Common myeloid progenitor, CD34-positive (primary cell): ENCODE results near the gene PREB. TPM values are rescaled to one million over a fixed set of nuclear protein-coding genes. Genes with fewer than 3 reads are reported as not detected.

Experiments used
- CTCF ChIA-PET: fragments of 350-600 bp; sonication (Branson Sonifier 250); formaldehyde crosslinking; loops from one replicate; lab custom pipeline; 2021; ENCODE audit warnings: antibody characterized with exemption; lab: Charles Lee
- POLR2A ChIA-PET: fragments of 350-600 bp; sonication (Branson Sonifier 250); formaldehyde crosslinking; loops from one replicate; lab custom pipeline; 2021; ENCODE audit warnings: antibody characterized with exemption; lab: Charles Lee
- DNase-seq, 3 donors: peaks; one replicate each; pipeline versions ENCODE4 v3.0.0 to v3.0.0-alpha.2; 2013
- H3K27ac ChIP-seq, 2 experiments: 1 replicate in 1 of 2; 2 replicates in 1 of 2; pipeline ENCODE4 v1.7.0; 2013; ENCODE audit warnings: inconsistent platforms in 2 of 2, low read length in 2 of 2, mild to moderate bottlenecking in 2 of 2, low read depth in 1 of 2, moderate library complexity in 1 of 2; ENCODE audit not compliant: severe bottlenecking in 2 of 2, insufficient read depth in 1 of 2, poor library complexity in 1 of 2
- H3K27me3 ChIP-seq, 5 experiments: replicated peaks in 2 of 5; 1 replicate in 3 of 5; 2 replicates in 2 of 5; pipeline versions ENCODE4 v1.6.1 to v1.7.0; 2013; ENCODE audit warnings: low read length in 4 of 5, mild to moderate bottlenecking in 2 of 5, moderate library complexity in 2 of 5, inconsistent platforms in 1 of 5; ENCODE audit not compliant: insufficient read depth in 5 of 5, control insufficient read depth in 4 of 5
- H3K36me3 ChIP-seq, 4 experiments: 1 replicate in 2 of 4; 2 replicates in 2 of 4; pipeline versions ENCODE4 v1.6.1 to v1.7.0; 2013; ENCODE audit warnings: low read length in 3 of 4, control low read depth in 1 of 4, mild to moderate bottlenecking in 1 of 4; ENCODE audit not compliant: control insufficient read depth in 4 of 4, insufficient read depth in 4 of 4
- H3K4me1 ChIP-seq, 4 experiments: 1 replicate in 3 of 4; 2 replicates in 1 of 4; pipeline versions ENCODE4 v1.6.1 to v1.7.1; 2013; ENCODE audit warnings: low read length in 3 of 4, mild to moderate bottlenecking in 3 of 4, control low read depth in 1 of 4, inconsistent platforms in 1 of 4, moderate library complexity in 1 of 4; ENCODE audit not compliant: control insufficient read depth in 4 of 4, insufficient read depth in 4 of 4; ENCODE audit errors: control extremely low read depth in 1 of 4
- H3K4me3 ChIP-seq, 7 experiments: 1 replicate in 4 of 7; 2 replicates in 3 of 7; pipeline versions ENCODE4 v1.5.1 to v1.7.0; 2013; ENCODE audit warnings: mild to moderate bottlenecking in 7 of 7, low read length in 6 of 7, moderate library complexity in 6 of 7, inconsistent platforms in 2 of 7, low read depth in 2 of 7, control low read depth in 1 of 7; ENCODE audit not compliant: insufficient read depth in 4 of 7, control insufficient read depth in 1 of 7; ENCODE audit errors: extremely low read depth in 1 of 7
- H3K9me3 ChIP-seq, 5 experiments: 1 replicate in 4 of 5; 2 replicates in 1 of 5; pipeline versions ENCODE4 v1.6.1 to v1.7.1; 2013; ENCODE audit warnings: low read length in 4 of 5, mild to moderate bottlenecking in 2 of 5, inconsistent platforms in 1 of 5, low read depth in 1 of 5, moderate library complexity in 1 of 5; ENCODE audit not compliant: control insufficient read depth in 4 of 5, insufficient read depth in 2 of 5; ENCODE audit errors: control extremely low read depth in 1 of 5
- WGBS: methylation state at CpG from one replicate; pipeline ENCODE4 v1.1.5; 2013; ENCODE audit not compliant: insufficient coverage; 5-methylcytosine and 5-hydroxymethylcytosine counted together
- polyA plus RNA-seq: library from polyadenylated mRNA; unstranded; fragments of 120-200 nt; gene quantifications from one replicate; pipeline ENCODE4 v1.2.1, GENCODE V29; 2013

The PREB gene, protein sequence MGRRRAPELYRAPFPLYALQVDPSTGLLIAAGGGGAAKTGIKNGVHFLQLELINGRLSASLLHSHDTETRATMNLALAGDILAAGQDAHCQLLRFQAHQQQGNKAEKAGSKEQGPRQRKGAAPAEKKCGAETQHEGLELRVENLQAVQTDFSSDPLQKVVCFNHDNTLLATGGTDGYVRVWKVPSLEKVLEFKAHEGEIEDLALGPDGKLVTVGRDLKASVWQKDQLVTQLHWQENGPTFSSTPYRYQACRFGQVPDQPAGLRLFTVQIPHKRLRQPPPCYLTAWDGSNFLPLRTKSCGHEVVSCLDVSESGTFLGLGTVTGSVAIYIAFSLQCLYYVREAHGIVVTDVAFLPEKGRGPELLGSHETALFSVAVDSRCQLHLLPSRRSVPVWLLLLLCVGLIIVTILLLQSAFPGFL
- polyA plus RNA-seq: 32.2 TPM

DNA sequence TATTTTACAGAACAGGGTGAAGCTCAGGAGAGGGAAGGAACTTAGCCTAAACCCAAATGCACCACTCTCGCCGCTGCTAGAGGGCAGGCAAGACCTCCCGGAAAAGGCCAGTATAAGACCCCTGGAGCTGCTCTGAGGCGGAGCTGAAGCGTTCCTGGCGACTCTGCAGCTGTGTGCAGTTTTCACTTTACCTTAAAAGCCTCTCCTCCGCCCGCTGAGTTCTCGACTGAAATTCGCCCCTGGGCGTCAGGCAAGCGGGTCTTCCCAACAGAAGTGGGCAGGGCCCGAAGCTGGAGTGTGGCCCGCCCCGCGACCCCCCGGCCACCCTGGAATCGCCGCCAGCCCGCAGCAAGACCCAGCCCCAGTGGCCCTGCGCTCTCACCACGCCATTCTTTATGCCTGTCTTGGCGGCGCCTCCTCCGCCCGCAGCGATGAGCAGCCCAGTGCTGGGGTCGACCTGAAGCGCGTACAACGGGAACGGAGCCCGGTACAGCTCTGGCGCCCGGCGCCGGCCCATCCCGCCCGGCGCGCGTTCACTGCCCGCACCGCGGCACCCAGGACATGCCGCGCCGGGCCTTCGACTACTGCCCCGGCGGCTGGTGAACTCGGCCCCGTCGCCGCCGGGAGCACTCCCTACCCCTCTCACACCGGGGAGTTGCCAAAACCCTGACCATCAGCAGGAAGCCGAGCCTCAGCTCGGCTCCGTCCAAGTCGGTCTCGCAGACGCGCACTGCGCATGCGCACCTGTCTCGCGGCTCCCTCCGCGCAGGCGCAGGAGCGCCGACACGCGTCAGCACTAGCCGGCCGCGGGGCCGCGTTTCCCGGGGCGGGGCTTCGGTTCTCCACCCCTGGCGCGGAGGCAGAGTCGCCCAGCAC lies at the start of gene PREB:
Gene PREB, minus strand, starts transcription at position 732 of the 876 bp plus-strand sequence. Its CDS starts 215 bp downstream, at position 517.
- no peaks in the 10 kb centered on the region for H3K27me3 ChIP-seq
- no peaks in the 10 kb centered on the region for H3K9me3 ChIP-seq
- ChIA-PET POLR2A (interaction anchor here (0.6 to 1.7 kb wide), 4 partner anchors 11 to 257 kb away, joined by 3 to 8 read pairs (median 4); partner anchors contain the start of genes ABHD1 and SLC5A6), CTCF (interaction anchor here (0.7 to 3.3 kb wide), 14 partner anchors 10 to 245 kb away, joined by 3 to 31 read pairs (median 3); partner anchors contain the start of gene ABHD1)
- H3K4me1 ChIP-seq: peaks cover 5 to 21% (median 18%) of the 10 kb centered on the region in 4 experiments
- peak within 1 kb of the TSS; percentile 58 to 96 (median 90) for H3K4me3 ChIP-seq
- peaks cover 2 to 40% (median 30%) of the 10 kb centered on the region in 4 experiments for H3K36me3 ChIP-seq
- WGBS: 0% methylated on average over 59 of the region's 86 CpGs
- DNase-seq: peak; percentile 93 to 96 (median 94)
- peak within 1 kb of the TSS; percentile 75 to 84 for H3K27ac ChIP-seq

DNA sequence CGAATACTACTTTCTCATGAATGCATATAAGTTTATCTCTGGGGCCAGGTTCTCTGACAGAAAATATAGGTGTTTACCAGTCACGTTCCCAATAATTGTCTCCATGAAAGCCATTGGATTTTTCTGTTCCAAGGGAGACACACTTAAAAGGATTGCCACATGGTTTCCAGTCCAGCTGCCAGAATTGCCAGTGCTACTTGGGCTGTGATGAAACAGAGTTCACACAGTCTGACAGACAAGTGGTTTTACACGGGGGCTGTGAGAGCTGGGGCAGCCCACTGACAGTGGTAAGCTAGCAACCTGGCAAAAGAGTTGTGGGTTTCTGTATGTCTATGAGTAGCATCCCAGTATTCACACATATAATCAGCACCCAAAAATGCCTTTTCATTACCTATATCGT lies 49.7 kb upstream of the PREB start:
- Histone ChIP-seq H3K9me3 (no peaks in the 10 kb centered on the region), H3K36me3 (no peaks in the 10 kb centered on the region), H3K27ac (no peak overlapping the region), H3K27me3 (no peaks in the 10 kb centered on the region), H3K4me3 (no peak overlapping the region), H3K4me1 (peaks cover 0 to 3% (median 1%) of the 10 kb centered on the region in 4 experiments)
- WGBS: 100% methylated on average over 3 of the region's 4 CpGs
- ChIA-PET CTCF (interaction anchor here (0.9 to 2.0 kb wide), 2 partner anchors 14 to 84 kb away, joined by 3 to 9 read pairs; no protein-coding TSS in a partner anchor), POLR2A (no interaction called here)
- DNase-seq: no peak

DNA sequence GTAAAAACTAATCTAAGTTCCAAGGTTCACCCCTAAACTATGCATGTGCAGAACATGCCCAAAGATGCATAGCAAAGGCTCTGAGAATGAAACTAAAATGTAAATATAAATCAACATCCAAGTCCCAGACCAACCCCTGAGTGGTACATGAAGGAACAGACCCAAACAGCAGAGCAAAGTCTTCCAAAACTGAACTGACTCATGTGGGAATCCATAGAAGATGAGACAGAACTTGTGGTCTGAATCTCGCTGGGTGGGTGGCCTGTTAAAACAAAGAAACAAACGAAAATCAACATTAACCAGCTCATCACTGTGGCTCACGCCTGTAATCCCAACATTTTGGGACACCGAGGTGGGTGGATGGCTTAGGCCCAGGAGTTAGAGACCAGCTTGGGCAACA lies 47.9 kb upstream of the PREB start:
- H3K9me3 ChIP-seq: no peaks in the 10 kb centered on the region
- ChIA-PET POLR2A (no interaction called here), CTCF (interaction anchor here (1.1 to 1.6 kb wide), 4 partner anchors 9 to 86 kb away, joined by 3 to 5 read pairs (median 4); no protein-coding TSS in a partner anchor)
- no peak overlapping the region for H3K27ac ChIP-seq
- peaks cover 0 to 3% (median 1%) of the 10 kb centered on the region in 4 experiments for H3K4me1 ChIP-seq
- H3K36me3 ChIP-seq: no peaks in the 10 kb centered on the region
- DNase-seq: no peak
- WGBS: no CpG with 5 or more reads among the region's 4 CpGs
- H3K4me3 ChIP-seq: no peak overlapping the region
- H3K27me3 ChIP-seq: peaks cover 0 to 1% (median 0%) of the 10 kb centered on the region in 5 experiments

DNA sequence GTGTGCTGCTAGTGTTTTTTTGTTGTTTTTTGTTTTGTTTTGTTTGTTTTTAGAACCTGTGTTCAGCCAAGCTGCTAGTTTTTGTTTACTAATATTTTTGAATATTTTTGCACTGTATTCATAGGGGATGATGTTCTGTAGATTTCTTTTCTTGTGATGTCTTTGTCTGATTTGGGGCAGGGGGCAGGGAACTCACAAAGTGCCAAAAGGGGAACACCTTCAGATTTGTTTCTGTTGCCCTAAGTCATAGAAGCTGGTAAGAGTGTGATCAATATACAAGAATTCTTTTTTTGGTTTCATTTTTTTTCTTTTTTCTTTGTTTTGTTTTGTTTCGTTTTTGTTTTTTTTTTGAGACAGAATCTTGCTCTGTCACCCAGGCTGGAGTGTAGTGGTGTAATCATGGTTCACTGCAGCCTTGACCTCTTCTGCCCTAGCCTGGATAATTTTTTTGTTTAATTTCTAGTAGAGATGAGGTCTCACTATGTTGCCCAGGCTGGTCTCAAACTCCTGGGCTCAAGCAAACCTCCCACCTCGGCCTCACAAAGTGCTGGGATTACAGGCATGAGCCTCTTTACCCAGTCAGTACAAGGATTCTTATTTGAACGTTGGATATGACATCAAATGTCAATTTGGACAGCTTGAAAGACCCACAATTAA lies 45.0 kb upstream of the PREB start:
- Histone ChIP-seq H3K27ac (no peak overlapping the region), H3K4me1 (peaks cover 0 to 3% (median 0%) of the 10 kb centered on the region in 4 experiments), H3K27me3 (peaks cover 0 to 1% (median 0%) of the 10 kb centered on the region in 5 experiments), H3K9me3 (no peaks in the 10 kb centered on the region), H3K36me3 (no peaks in the 10 kb centered on the region), H3K4me3 (no peak overlapping the region)
- no peak for DNase-seq
- POLR2A ChIA-PET: no interaction called here
- CTCF ChIA-PET: interaction anchor here (1.0 kb wide), 2 partner anchors 18 to 20 kb away, joined by 3 read pairs; no protein-coding TSS in a partner anchor
- WGBS: 100% methylated on average over 2 of the region's 3 CpGs

DNA sequence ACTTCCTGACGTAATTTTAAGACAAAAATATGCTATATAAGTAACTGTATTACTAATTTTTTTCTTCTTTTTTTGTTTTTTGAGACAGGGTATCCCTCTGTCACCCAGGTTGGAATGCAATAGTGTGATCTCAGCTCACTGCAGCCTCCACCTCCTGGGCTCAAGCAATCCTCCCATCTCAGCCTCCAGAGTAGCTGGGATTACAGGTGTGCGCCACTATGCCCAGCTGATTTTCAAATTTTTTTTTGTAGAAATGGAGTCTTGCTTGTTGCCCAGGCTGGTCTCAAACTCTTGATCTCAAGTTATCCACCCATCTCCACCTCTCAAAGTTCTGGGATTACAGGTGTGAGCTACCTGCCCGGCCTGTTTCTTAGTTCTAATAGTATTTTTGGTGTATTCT lies 44.0 kb upstream of the PREB start:
- Histone ChIP-seq H3K36me3 (no peaks in the 10 kb centered on the region), H3K4me1 (peaks cover 0 to under 1% (median 0%) of the 10 kb centered on the region in 4 experiments), H3K27me3 (peaks cover 0 to 5% (median 0%) of the 10 kb centered on the region in 5 experiments), H3K27ac (no peak overlapping the region), H3K9me3 (no peaks in the 10 kb centered on the region), H3K4me3 (no peak overlapping the region)
- POLR2A ChIA-PET: no interaction called here
- WGBS: no CpG with 5 or more reads among the region's 3 CpGs
- CTCF ChIA-PET: interaction anchor here (0.9 to 1.0 kb wide), 2 partner anchors 19 to 82 kb away, joined by 3 read pairs; no protein-coding TSS in a partner anchor
- DNase-seq: no peak
